ENCODE measurements around the gene PAX5. TPM values are rescaled to one million over a fixed set of nuclear protein-coding genes. Genes with fewer than 3 reads are reported as not detected.

The PAX5 gene
- total RNA-seq, 4 donors from 2014 or later, result not detected

DNA sequence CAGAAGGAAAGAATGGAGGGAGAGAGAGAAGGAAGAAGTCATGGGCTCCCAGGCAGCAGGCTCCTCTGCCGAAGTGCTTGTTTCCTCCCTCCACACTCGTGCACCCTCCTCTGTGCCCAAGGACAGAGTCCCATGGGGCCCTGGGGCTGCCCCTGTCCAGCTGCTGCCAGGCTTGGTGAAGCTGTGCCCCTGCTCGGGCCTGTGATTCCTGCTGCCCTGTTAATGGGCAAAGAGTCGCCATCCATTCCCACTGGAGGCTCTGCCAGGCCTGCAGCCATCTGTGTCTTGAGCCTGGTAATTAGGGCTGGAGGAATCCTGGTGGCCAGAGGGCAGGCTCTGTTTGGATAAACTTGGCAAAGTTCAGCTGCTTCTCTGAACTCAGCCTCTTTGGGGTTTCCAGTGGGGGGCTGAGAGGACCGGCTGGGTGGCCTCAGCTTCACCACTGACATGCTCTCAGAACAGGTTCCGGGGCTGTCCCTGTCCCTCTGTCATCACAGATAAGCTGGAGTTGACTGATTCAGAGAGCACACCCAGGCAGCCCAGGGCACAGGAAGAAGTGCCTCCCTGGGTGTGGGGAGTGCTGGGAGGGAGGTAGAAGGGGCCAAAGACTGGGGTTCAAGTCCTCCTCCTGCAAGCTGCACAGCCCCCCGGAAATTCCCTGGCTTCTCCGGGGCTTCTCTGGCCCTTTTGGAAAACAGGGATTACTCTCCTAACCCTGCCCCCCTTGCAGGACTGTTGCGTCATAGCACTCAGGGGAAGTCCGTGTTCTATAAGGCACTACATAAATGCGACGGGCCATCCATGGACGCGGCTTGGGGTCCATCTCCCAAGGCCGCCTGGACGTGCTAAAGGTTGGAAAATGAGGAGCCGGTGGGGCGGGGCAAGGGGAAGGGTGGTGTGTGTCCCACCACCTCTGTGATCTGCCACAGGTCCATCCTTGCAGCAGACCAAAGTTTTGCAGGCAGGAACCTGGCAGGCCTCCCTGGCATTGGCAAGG lies 154.8 kb downstream of the PAX5 start:
- H3K4me1 ChIP-seq, result no peaks in the 10 kb centered on the region
- H3K36me3 ChIP-seq, result no peaks in the 10 kb centered on the region
- no peak overlapping the region for H3K4me3 ChIP-seq
- TF ChIP-seq POLR2A (IDR thresholded peaks at IDR 0.05), result no peak
- TF ChIP-seq, protein P1, sequence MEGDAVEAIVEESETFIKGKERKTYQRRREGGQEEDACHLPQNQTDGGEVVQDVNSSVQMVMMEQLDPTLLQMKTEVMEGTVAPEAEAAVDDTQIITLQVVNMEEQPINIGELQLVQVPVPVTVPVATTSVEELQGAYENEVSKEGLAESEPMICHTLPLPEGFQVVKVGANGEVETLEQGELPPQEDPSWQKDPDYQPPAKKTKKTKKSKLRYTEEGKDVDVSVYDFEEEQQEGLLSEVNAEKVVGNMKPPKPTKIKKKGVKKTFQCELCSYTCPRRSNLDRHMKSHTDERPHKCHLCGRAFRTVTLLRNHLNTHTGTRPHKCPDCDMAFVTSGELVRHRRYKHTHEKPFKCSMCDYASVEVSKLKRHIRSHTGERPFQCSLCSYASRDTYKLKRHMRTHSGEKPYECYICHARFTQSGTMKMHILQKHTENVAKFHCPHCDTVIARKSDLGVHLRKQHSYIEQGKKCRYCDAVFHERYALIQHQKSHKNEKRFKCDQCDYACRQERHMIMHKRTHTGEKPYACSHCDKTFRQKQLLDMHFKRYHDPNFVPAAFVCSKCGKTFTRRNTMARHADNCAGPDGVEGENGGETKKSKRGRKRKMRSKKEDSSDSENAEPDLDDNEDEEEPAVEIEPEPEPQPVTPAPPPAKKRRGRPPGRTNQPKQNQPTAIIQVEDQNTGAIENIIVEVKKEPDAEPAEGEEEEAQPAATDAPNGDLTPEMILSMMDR (IDR thresholded peaks at IDR 0.05), result no peak
- no peak for TF ChIP-seq EP300 (IDR thresholded peaks at IDR 0.05)
- no peak overlapping the region for H3K27ac ChIP-seq
- no peaks in the 10 kb centered on the region for H3K27me3 ChIP-seq
- no peaks in the 10 kb centered on the region for H3K9me3 ChIP-seq
- WGBS, 2 donors, result 65 to 72% methylated on average over 17 to 18 of the region's 18 CpGs
- no peak for DNase-seq (ENCODE audit: low spot score in 2 of 2)

DNA sequence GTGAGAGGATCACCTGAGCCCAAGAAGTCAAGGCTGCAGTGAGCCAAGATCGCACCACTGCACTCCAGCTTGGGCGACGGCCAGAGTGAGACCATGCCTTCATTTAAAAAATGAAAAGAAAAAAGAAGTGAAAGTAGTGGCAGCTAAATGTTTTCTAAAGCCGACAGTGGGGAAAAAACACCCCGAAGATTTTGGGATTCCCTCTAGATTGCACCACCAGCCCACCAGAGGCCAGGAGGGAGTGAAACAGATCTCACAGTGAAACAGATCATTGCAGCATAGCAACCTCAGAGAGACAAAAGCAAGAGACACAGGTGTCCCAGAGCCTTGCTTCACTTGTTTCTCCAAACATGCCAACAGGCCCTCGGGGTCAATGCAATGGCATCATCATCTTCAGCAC lies 156.8 kb downstream of the PAX5 start:
- TF ChIP-seq EP300 (IDR thresholded peaks at IDR 0.05), result no peak
- TF ChIP-seq, protein P1 (IDR thresholded peaks at IDR 0.05), result no peak
- TF ChIP-seq POLR2A (IDR thresholded peaks at IDR 0.05), result no peak
- Histone ChIP-seq H3K27me3 (peaks cover 0 to 7% of the 10 kb centered on the region in 2 donors), H3K4me1 (no peaks in the 10 kb centered on the region), H3K36me3 (no peaks in the 10 kb centered on the region), H3K9me3 (no peaks in the 10 kb centered on the region), H3K27ac (no peak overlapping the region), H3K4me3 (no peak overlapping the region)
- DNase-seq (ENCODE audit: low spot score in 2 of 2), result no peak
- WGBS, 2 donors, result 81 to 83% methylated on average over 6 of the region's 6 CpGs

DNA sequence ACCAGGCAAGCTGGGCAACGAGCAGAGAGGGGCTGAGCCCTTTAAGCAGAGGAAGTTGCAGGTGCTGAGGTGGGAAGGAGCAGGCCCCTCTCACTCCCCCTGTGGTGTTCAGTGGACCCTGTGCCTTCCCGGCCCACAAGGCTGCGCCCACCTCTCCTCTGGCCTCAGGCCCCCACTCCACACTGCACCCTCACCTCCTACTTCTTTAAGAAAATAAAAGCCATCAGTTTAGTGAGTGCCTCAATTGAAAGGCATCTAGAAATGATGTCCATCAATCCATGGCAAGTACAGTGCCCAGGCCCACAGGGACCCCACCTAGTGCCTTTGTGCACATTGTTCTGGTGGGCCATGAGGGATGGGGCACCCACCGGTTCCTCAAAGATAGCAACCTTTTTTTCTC lies 158.0 kb downstream of the PAX5 start:
- Histone ChIP-seq H3K27ac (no peak overlapping the region), H3K27me3 (peaks cover 0 to 7% of the 10 kb centered on the region in 2 donors), H3K9me3 (no peaks in the 10 kb centered on the region), H3K36me3 (no peaks in the 10 kb centered on the region), H3K4me3 (no peak overlapping the region), H3K4me1 (no peaks in the 10 kb centered on the region)
- WGBS, 2 donors, result 71 to 76% methylated on average over 4 of the region's 4 CpGs
- TF ChIP-seq EP300 (IDR thresholded peaks at IDR 0.05) (no peak), POLR2A (IDR thresholded peaks at IDR 0.05) (no peak)
- TF ChIP-seq, protein P1 (IDR thresholded peaks at IDR 0.05), result no peak
- DNase-seq (ENCODE audit: low spot score in 2 of 2), result no peak

DNA sequence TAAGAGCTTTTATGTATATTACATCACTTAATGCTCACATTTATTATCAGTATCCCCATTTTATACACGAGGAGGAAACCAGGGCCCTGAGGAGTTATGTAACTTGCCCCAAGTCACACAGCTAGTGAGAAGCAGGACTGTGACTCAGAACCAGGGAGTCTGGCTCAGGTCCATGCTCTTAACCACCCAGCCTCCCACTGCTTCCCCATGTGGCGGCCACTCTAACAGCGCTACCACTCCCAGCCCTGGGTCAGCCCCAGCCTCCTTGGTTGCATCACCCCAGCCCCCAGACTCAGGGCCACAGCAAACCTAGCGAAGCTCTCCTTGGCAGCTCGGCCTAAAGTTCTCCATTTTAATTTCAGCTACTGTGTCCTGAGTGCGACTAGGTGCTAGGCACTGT lies 159.1 kb downstream of the PAX5 start:
- H3K36me3 ChIP-seq, result no peaks in the 10 kb centered on the region
- TF ChIP-seq POLR2A (IDR thresholded peaks at IDR 0.05) (no peak), EP300 (IDR thresholded peaks at IDR 0.05) (no peak)
- TF ChIP-seq, protein P1 (IDR thresholded peaks at IDR 0.05), result no peak
- no peak overlapping the region for H3K27ac ChIP-seq
- WGBS, 2 donors, result 75 to 83% methylated on average over 6 of the region's 6 CpGs
- H3K9me3 ChIP-seq, result no peaks in the 10 kb centered on the region
- DNase-seq (ENCODE audit: low spot score in 2 of 2), result no peak
- no peaks in the 10 kb centered on the region for H3K4me1 ChIP-seq
- no peak overlapping the region for H3K4me3 ChIP-seq
- H3K27me3 ChIP-seq, result peaks cover 0 to 7% of the 10 kb centered on the region in 2 donors

DNA sequence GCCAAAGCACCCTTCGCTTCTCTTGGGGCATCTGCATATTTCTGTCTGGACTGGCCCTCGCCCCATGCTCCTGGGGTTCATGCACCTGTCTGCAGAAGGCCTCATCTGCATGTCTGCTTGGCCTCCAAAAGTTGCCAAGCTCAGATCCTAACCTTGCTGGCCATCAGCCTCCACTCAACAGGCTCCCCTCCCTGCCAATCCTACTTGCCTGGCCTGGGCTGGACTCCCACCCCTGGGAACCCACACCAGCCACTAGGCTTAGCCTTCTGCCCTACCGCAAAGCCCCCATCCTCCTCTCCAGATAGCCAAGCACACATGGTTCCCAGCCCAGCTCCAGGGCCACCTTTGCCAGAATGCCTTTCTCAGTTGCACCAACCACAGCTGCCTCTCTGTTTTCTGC lies 159.8 kb downstream of the PAX5 start:
- DNase-seq (ENCODE audit: low spot score in 2 of 2), result no peak
- WGBS, 2 donors, result 84 to 89% methylated on average over 3 of the region's 3 CpGs
- H3K9me3 ChIP-seq, result no peaks in the 10 kb centered on the region
- no peak overlapping the region for H3K27ac ChIP-seq
- TF ChIP-seq POLR2A (IDR thresholded peaks at IDR 0.05), result no peak
- TF ChIP-seq, protein P1 (IDR thresholded peaks at IDR 0.05), result no peak
- no peak for TF ChIP-seq EP300 (IDR thresholded peaks at IDR 0.05)
- no peaks in the 10 kb centered on the region for H3K4me1 ChIP-seq
- no peaks in the 10 kb centered on the region for H3K36me3 ChIP-seq
- no peak overlapping the region for H3K4me3 ChIP-seq
- H3K27me3 ChIP-seq, result peaks cover 0 to 10% of the 10 kb centered on the region in 2 donors
